GM18526 (cell line): ENCODE results near the gene SESN3.

Experiments used
- POLR2A ChIP-seq: IDR thresholded peaks from 3 replicates; pipeline ENCODE4 v1.6.1; 2011; ENCODE audit not compliant: insufficient read length; ENCODE audit errors: extremely low read depth

Gene SESN3, protein sequence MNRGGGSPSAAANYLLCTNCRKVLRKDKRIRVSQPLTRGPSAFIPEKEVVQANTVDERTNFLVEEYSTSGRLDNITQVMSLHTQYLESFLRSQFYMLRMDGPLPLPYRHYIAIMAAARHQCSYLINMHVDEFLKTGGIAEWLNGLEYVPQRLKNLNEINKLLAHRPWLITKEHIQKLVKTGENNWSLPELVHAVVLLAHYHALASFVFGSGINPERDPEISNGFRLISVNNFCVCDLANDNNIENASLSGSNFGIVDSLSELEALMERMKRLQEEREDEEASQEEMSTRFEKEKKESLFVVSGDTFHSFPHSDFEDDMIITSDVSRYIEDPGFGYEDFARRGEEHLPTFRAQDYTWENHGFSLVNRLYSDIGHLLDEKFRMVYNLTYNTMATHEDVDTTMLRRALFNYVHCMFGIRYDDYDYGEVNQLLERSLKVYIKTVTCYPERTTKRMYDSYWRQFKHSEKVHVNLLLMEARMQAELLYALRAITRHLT

DNA sequence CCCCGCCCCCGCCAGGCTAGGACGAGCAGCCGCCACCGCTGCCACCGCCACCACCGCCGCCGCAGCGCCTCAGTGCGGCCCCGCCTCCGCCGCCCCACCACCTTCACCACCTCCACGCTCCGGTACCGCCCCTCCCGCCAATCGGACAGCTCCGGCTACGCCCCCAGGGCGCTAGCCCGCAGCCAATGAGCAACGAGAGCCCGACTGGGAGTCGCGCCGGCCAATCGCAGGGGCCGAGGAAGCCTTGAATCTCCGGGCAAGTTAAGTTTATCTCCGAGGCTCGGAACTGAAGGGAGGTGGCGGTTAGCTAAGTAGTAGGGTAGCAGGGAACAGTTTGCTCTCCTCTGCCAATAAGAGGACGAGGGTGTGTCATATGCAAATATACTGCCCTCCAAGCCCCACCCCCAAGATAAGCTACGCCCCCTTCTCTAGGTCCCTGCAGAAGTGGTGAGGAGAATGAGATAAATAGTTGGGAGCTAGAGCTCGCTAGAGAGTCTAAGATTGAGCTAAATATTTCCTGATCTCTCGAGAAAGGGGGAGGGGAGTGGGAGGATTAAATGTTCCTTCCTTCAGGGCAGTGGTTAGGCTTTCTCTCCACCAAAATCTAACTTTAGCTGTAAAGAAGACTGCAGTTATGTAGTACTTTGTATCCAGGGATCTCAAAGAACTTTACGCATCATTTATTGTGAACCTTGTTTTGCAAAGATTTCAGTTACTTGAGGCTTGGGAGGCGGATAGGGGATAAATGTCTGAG is at the start of gene SESN3:
SESN3 (minus strand) TSS at position 76 of the 754 bp plus-strand sequence. CDS start 342 bp downstream, outside the sequence.
- TF ChIP-seq POLR2A: no peak

DNA sequence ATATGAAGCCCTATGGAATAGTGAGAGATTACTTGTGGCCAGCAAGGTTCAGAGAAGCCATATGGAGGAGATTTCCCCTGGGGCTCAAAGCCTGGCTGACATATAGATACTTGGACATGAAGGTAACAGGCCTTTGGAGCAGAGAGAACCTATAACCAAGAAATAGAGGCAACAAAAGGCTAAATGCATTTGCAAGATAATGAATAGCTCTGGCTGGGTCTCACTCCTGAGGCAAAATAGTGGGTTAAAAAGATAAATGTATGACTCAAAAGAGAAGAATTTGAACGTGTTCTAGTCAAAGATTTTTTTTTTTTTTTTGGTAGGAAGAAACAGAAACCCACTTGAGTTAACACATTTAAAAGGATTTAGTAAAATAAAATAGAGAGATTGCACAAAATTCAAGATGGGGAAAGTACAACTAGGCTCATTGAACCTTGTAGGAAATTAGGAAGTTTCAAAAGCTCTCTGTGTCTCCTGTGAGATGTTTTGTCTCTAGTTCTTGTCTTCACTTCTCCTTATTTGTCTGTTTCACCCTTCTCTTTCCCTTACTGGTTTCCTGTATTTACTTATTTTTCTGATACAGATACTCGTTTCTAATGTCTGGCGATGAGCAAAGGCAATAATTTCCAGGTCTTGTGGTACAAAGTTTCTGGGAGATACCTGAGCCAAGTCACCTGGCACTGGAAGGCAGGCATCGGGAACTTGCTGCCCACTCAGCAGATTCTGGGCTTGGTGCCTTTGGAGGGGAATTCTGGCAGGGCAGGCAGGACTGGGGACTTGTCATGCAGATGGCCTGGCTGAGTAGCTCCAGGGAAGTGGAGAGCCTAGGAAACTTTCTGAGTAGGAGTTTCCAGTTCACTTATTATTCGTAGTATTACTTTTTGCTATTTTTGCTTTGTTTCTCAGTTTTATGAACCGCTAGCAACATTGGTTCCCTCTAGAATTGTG is 49.2 kb upstream of the SESN3 start:
- no peak for TF ChIP-seq POLR2A

DNA sequence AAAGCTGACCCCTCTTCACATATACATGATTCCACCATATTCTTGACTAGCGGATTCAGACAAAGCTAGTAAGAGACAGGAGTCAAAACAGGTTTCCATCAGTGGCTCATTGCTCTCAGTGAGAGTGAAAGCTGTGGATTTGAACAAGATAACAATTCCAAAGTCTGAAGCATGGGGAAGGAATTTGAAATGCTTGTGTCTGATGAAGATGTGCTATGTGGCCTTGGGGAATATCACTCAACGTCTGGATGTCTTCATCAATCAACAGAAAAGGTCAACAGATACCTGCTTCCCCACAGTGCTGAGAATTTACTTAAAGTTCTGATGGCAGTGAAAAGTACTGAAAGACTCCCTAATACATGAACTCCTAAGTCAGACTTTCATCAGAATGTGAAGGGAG is 46.9 kb upstream of the SESN3 start:
- no peak for TF ChIP-seq POLR2A

DNA sequence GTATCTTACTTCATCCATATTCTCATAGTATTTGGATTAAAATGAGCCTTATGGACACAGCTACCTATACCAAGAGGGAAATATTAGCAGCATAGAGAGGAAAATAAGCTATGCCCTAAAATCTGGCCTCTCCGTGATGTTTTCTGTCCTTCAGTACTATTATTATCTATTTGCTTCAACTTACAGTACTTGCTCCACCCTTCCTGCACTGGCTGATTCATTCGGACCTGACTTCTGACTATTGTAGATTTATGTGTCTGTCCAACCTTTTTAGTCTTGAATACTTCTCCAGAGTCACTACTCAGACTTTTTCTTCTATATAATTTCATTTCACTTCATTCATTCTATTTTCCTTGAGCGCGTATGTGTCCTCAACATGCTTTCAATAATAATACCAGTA is 45.1 kb upstream of the SESN3 start:
- no peak for TF ChIP-seq POLR2A

DNA sequence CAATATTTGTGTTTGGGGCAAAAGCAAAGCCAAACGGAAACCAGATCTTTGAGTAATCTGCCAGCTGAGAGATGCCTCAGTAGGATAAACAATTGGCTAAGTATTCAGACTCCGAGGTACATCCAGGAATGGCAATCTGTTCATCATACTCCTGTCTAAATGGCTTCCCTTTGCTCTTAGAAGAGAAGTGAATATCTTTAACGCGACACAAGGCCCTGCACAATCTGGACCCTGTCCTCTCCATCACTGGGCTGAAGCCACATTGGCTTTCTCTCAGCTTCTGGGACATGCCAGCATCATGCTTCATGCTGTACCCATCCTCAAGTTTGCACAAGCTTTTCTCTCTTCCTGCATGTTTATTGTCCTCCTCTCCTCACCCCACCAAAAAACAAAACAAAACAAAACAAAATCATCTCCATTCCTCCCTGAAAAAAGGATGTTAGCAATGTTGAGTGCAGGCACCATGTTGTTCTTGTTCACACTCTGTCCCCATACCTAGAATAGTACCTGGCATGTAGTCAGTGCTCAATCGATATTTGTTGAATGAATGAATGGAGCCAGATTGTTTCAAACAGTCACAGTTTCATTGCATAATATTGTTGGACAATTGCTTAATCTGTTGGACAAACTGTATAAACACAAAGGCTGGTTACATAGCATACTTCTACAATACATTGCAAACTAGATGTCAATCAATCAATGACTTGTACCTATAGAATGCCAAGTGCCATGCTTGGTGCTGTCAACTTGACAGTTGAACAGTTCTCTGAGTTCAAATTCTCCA is 38.2 kb upstream of the SESN3 start:
- TF ChIP-seq POLR2A: no peak

DNA sequence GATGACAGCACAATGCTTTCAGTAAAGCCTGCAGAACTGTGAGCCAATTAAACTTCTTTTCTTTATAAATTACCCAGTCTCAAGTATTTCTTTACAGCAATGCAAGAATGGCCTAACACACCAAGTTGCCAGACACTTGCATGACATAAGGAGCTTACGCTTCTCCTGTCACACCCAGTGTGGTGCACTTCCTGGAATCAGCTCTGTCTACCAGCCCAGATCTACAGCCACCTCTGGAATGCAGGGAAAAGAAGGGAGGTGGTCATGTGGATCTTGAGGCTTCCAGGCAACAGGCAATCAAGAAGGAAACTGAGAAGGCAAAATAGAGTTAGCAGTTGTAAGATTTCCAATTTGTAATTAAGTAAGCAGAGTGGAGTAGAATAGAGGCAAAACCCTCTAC is 37.4 kb upstream of the SESN3 start:
- TF ChIP-seq POLR2A: no peak

DNA sequence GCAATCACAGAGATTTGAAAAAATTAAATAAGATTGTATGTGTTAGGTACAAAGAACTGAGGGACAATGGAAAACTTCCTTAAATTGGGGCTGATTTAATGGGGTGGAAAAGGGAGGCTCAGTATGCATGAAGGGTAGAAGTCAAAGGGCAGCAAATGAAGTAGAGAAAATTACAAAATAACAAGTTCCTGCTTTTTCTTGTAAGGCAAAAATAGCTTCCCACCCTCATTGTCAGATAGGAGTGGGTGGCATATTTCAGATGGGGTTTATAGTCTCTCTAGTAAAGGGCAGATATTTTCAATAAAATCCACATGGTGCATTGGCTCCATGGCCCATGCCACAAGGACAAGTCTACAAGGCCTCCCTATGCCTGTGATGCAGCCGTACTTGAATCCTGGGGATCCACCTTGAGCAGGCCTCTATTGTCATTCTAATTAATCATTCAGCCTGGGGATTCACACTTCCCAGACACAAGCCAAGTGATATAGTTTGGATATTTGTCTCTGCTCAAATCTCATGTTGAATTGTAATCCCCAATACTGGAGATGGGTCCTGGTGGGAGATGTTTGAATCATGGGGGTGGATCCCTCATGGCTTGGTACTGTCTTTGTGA is 36.7 kb upstream of the SESN3 start:
- TF ChIP-seq POLR2A: no peak

DNA sequence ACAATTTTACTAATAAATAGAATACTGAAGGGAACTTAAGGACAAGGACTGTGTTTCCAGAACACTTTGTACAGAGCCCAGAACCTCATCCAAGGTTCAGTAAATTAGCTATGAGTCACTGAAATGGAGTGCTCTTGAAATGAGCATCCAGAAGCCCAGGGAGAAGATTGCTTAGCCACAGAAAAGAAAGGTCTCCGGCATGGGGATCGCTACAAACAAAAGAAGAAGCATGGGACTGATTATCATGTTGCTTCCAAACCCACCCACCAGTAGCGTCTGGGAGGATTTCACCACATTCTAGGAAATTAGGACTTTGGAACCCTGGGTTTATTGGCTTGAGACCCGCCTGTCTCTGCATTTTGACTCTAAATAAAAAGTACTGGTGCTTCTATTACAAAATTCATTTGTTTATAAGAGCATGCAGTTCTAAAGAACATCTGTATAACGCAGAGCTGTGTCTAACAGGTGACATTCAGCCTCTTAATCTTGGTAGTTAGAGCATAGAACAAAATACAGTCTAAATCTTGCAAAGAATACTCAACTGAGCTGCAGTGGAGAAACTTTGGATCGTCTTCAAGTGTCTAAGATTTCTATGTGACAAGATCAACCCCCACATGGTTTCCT is 35.9 kb upstream of the SESN3 start:
- TF ChIP-seq POLR2A: no peak

DNA sequence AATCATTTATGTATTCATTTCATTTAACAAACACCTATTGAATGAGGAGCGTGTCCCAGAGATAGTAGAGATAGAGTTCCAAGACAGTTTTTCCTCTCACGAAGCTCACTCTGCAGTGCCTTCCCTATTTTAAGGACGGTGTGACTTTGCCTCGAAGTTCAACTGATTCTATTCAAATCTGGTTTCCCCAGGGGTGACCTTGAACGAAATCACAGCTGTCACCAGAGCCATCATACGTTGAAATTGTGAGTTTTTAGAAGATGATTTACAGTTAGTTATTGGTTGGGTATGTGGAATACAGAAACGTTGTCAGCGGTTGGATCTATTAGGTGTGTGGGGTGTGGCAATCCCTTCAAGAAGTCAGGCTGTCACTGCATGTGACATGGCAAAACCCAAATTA is 33.9 kb upstream of the SESN3 start:
- no peak for TF ChIP-seq POLR2A

DNA sequence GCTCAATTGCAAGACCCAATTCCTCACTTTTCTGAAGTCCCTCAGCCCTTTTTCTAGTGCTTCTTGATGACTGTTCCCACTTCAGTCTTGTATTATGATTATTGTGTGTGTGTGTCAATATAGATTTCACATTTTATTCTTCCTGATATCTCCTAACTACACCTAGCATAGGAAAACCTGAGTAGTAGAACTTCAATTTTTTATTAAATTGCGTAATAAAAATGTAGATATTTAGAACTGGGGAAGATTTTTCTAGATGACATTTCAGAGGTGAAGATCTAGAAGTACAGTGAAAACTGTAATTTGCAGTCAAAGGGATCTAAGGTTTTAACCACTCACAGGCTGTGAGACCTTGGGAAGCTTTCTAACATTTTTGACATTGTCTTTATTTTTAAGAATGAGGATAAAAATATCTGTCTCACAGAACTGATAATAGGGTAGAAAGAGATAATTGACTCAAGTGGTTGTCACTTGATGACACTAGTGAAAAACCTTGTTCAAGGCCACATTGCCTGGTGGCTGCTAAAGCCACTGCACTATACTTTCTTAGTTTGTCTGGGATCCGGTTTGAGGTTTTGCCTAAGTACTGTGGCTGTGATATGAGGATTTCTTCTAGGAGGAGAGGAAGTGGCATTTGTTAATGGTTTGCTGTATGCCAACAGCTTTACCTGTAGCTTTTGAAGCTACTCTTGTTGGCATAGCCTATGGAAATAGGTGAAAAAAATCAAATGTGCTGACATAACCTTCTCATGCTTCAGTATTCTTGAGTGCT is 32.2 kb upstream of the SESN3 start:
- no peak for TF ChIP-seq POLR2A

DNA sequence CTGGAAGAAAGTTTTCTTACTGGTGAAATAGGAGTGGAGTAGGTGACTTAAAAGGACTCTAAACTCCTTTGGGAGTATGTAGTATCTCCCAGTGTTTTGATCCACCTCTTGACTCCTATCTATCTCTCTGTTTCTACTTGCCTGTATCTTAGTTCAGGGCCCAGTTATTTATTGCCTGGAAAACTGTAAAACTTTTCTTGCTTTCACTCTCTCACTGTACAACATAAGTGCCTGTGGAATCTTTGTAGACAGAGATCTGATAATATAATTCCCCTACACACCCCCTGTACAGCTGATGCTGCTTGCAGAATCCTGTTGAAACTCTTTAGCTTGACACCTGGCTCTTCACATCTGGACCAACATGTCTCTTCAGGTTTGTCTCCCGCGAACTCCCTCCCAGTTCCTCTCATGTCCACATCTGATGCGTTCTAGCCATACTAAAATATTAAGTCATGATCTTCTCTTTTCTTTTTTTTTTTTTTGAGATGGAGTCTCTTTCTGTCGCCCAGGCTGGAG is 26.5 kb upstream of the SESN3 start:
- no peak for TF ChIP-seq POLR2A

DNA sequence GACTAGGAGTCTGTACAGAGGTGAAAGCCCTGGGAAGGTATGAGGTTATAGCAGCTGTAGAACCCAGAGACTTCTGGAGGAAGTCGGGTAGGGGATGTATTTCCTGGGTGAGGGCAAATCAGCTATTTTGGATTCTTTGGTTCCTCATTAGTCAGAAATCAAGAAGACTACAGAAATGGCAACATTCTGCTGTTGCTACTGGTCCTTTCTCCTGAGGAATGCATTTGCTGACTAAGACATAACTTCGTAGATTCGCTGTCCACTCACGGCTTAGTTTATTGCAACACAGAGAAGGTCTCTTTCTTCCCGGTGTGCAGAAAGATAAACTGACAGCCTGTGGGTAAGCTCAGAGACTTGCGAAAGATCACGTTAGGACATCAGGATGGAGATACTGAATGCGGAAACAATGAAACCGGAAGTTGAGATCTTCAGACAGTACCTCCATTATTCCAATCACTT is 25.3 kb upstream of the SESN3 start:
- TF ChIP-seq POLR2A: no peak
